Neutrophil (primary cell): ENCODE data around the gene VPS26B.

Experiments used
- H3K27ac ChIP-seq: fragments of 200-600 bp; sonication (generic); 2 replicates; pipeline ENCODE4 v1.5.1; 2016; ENCODE audit warnings: mild to moderate bottlenecking, moderate library complexity
- H3K27me3 ChIP-seq: fragments of 200-600 bp; sonication (generic); 2 replicates; pipeline ENCODE4 v1.6.0; 2016; ENCODE audit warnings: mild to moderate bottlenecking
- H3K36me3 ChIP-seq: fragments of 200-600 bp; sonication (generic); 2 replicates; pipeline ENCODE4 v1.5.1; 2017
- H3K4me1 ChIP-seq, 2 experiments: fragments of 200-600 bp in 1 of 2; sonication (generic) in 1 of 2; 1 replicate in 1 of 2; 2 replicates in 1 of 2; pipeline versions ENCODE4 v1.5.1 to v1.6.1; 2013 to 2016; ENCODE audit warnings: low read depth in 1 of 2, low read length in 1 of 2, mild to moderate bottlenecking in 1 of 2, moderate library complexity in 1 of 2; ENCODE audit not compliant: control insufficient read depth in 1 of 2, insufficient read depth in 1 of 2
- H3K4me3 ChIP-seq, 2 experiments: fragments of 200-600 bp in 1 of 2; sonication (generic) in 1 of 2; 1 replicate in 1 of 2; 2 replicates in 1 of 2; pipeline ENCODE4 v1.5.1; 2013 to 2016; ENCODE audit warnings: low read depth in 1 of 2, low read length in 1 of 2, mild to moderate bottlenecking in 1 of 2, moderate library complexity in 1 of 2
- H3K9me3 ChIP-seq: fragments of 200-600 bp; sonication (generic); 2 replicates; pipeline ENCODE4 v1.5.1; 2016
- TF ChIP-seq, protein P1 (sequence below): fragments of 200-600 bp; sonication (generic); IDR thresholded peaks from 2 replicates; pipeline ENCODE4 v1.5.1; 2016; ENCODE audit warnings: antibody characterized with exemption

The VPS26B gene

GRCh38 chr11:134226806-134227325 is 2.4 kb downstream of the VPS26B start:
- TF ChIP-seq, protein P1, sequence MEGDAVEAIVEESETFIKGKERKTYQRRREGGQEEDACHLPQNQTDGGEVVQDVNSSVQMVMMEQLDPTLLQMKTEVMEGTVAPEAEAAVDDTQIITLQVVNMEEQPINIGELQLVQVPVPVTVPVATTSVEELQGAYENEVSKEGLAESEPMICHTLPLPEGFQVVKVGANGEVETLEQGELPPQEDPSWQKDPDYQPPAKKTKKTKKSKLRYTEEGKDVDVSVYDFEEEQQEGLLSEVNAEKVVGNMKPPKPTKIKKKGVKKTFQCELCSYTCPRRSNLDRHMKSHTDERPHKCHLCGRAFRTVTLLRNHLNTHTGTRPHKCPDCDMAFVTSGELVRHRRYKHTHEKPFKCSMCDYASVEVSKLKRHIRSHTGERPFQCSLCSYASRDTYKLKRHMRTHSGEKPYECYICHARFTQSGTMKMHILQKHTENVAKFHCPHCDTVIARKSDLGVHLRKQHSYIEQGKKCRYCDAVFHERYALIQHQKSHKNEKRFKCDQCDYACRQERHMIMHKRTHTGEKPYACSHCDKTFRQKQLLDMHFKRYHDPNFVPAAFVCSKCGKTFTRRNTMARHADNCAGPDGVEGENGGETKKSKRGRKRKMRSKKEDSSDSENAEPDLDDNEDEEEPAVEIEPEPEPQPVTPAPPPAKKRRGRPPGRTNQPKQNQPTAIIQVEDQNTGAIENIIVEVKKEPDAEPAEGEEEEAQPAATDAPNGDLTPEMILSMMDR, result no peak
- H3K27me3 ChIP-seq, result no peaks in the 10 kb centered on the region
- no peaks in the 10 kb centered on the region for H3K9me3 ChIP-seq
- H3K27ac ChIP-seq, result no peak overlapping the region
- H3K4me3 ChIP-seq, result no peak overlapping the region
- peaks cover 63 to 73% of the 10 kb centered on the region in 2 experiments for H3K4me1 ChIP-seq
- H3K36me3 ChIP-seq, result no peaks in the 10 kb centered on the region

GRCh38 chr11:134228625-134229024 is 4.2 kb downstream of the VPS26B start:
- H3K27ac ChIP-seq, result no peak overlapping the region
- H3K27me3 ChIP-seq, result no peaks in the 10 kb centered on the region
- TF ChIP-seq, protein P1, result no peak
- H3K4me3 ChIP-seq, result no peak overlapping the region
- H3K9me3 ChIP-seq, result no peaks in the 10 kb centered on the region
- H3K36me3 ChIP-seq, result no peaks in the 10 kb centered on the region
- peaks cover 65 to 78% of the 10 kb centered on the region in 2 experiments for H3K4me1 ChIP-seq

DNA sequence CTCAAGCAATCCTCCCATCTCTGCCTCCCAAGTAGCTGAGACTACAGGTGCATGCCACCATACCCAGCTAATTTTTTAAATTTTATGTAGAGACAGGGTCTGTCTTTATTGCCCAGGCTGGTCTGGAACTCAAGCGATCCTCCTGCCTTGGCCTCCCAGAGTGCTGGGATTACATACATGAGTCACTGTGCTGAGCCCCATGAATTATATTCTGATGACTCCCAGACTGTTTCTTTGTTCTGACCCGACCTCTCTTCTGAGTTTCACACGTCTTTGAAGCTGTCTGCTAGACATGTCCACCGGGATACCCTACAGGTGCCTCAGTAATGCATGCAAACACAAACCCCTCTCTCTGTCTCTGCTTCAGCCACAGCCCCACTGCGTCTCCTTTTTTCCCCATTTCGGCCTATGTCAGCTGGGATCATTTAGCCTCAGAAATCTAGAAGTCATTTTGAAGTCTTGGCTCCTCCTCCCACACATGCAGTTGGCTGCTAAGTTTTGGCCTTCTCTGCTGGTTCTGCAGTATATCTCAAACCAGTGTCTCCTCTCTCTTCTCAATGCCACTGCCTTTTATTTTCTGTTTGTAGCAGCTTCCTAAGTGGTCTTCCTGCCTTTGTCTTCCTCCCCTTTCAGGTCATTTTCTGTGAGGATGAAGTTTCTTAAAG is 4.8 kb downstream of the VPS26B start:
- Histone ChIP-seq H3K36me3 (no peaks in the 10 kb centered on the region), H3K4me3 (no peak overlapping the region), H3K27ac (no peak overlapping the region), H3K9me3 (no peaks in the 10 kb centered on the region), H3K27me3 (no peaks in the 10 kb centered on the region), H3K4me1 (peaks cover 65 to 76% of the 10 kb centered on the region in 2 experiments)
- TF ChIP-seq, protein P1, result no peak

GRCh38 chr11:134230339-134230738 is 5.9 kb downstream of the VPS26B start:
- peak overlapping the region; percentile 84 for H3K27ac ChIP-seq
- H3K4me1 ChIP-seq, result peaks cover 61 to 72% of the 10 kb centered on the region in 2 experiments
- TF ChIP-seq, protein P1, result no peak

DNA sequence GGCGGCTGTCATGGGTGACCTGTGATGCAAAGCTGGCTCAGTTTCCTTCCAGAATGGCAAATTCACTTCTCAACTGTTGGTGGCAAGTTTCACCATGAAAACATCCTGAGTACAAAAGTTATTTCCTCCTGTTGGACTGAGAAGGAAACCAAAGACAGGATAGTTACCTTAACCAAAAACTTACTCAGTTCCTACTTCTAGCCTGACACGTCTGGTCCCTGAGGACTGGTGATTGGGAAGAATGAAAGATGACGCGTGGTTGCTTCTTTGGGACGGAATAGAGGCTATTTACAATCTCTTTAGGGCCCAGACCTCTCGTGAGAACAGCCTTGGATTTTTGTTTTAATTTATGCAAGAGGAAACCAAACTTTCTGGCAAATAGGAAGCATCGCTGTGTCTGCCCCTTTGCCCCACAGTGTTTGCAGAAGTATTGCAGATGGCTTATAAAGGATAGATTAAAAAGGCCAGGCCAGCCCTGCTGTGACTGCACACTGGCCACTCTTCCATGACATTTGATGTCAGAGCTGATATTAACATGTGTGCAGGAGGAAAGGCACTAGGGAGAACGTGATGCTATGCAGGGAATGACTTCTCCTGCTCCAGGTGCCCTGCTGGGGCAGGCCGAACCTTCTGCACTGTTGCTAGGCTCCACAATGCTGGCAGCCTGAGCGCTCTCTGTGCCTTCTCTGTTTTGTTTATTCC is 7.6 kb downstream of the VPS26B start:
- Histone ChIP-seq H3K27ac (peak overlapping the region; percentile 84), H3K4me1 (peaks cover 43 to 54% of the 10 kb centered on the region in 2 experiments)

More at GRCh38 chr11:134230339-134230738, 5.9 kb downstream of the VPS26B start:
- Histone ChIP-seq H3K36me3 (peaks cover 8% of the 10 kb centered on the region), H3K4me3 (no peak overlapping the region), H3K27me3 (no peaks in the 10 kb centered on the region), H3K9me3 (no peaks in the 10 kb centered on the region)

More for the DNA sequence above, 7.6 kb downstream of the VPS26B start:
- H3K9me3 ChIP-seq, result no peaks in the 10 kb centered on the region
- peaks cover 25% of the 10 kb centered on the region for H3K36me3 ChIP-seq
- TF ChIP-seq, protein P1, result no peak
- H3K27me3 ChIP-seq, result no peaks in the 10 kb centered on the region
- H3K4me3 ChIP-seq, result peak overlapping the region in 1 of 2 experiments; percentile 8
